Suprapubic skin (tissue), 4 donors: ENCODE data around the gene LGR4. TPM values are rescaled to one million over a fixed set of nuclear protein-coding genes. Genes with fewer than 3 reads are reported as not detected.

Experiments used
- DNase-seq, 2 donors: peaks; one replicate each; pipeline ENCODE4 v3.0.0-alpha.2; 2019; ENCODE audit warnings: low spot score in 2 of 2
- H3K27ac ChIP-seq: fragments of 200-600 bp; sonication (generic); one replicate; pipeline ENCODE4 v1.5.1; 2019
- H3K27me3 ChIP-seq: fragments of 200-600 bp; sonication (generic); one replicate; pipeline ENCODE4 v1.5.1; 2019
- H3K36me3 ChIP-seq: fragments of 200-600 bp; sonication (generic); one replicate; pipeline ENCODE4 v1.5.1; 2019
- H3K4me1 ChIP-seq: fragments of 200-600 bp; sonication (generic); one replicate; pipeline ENCODE4 v1.5.1; 2019
- H3K4me3 ChIP-seq: fragments of 200-600 bp; sonication (generic); one replicate; pipeline ENCODE4 v1.5.1; 2019; ENCODE audit warnings: mild to moderate bottlenecking
- H3K9me3 ChIP-seq: fragments of 200-600 bp; sonication (generic); one replicate; pipeline ENCODE4 v1.5.1; 2019
- CTCF ChIP-seq, 2 donors: fragments of 200-600 bp in 1 of 2; fragments of 450-650 bp in 1 of 2; sonication (generic) in 1 of 2; IDR thresholded peaks; one replicate each; pipeline ENCODE4 v1.5.1; 2016 to 2019; ENCODE audit warnings: antibody characterized with exemption in 2 of 2, mild to moderate bottlenecking in 1 of 2, moderate library complexity in 1 of 2
- EP300 ChIP-seq: sonication (generic); formaldehyde crosslinking; IDR thresholded peaks from one replicate; pipeline ENCODE4 v1.6.1; 2017; ENCODE audit warnings: antibody characterized with exemption
- POLR2A ChIP-seq, 2 donors: fragments of 450-650 bp; IDR thresholded peaks; one replicate each; pipeline ENCODE4 v1.6.1; 2017; ENCODE audit warnings: antibody characterized with exemption in 2 of 2, mild to moderate bottlenecking in 2 of 2, moderate library complexity in 2 of 2
- POLR2AphosphoS5 ChIP-seq, 3 donors: sonication (generic); formaldehyde crosslinking; IDR thresholded peaks; one replicate each; pipeline ENCODE4 v1.6.1; 2017; ENCODE audit warnings: antibody characterized with exemption in 3 of 3
- WGBS: methylation state at CpG from one replicate; pipeline ENCODE4 v1.1.5; 2018; 5-methylcytosine and 5-hydroxymethylcytosine counted together
- total RNA-seq, 4 donors: library from RNA; depleted of rRNA; stranded (reverse); fragments of >200 nt; gene quantifications; one replicate each; pipeline ENCODE4 v1.1.0, GENCODE V29; 2016

The LGR4 gene
- total RNA-seq, 4 donors from 2014 or later: 54.7 to 143 (median 66.4) TPM

DNA sequence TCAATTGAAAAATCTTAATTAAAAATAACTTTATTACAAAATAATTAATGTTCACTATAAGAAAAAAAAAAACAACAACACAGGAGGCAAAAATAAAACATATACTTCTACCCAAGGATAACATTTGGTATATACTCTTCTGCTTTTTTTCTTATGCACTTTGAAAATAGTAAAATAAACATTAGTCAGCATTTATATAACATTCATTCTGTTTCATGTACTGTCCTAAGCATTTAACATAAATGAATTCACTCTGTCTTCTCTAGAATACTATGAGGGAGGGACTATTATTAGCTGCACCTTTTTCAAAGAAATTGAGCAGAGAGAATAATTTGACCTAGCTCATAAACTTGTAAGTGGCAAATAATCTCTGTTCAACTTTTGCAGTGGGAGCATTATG is 61.3 kb downstream of the LGR4 start:
- TF ChIP-seq CTCF (IDR thresholded peaks at IDR 0.05): no peak
- no peak for TF ChIP-seq POLR2AphosphoS5 (IDR thresholded peaks at IDR 0.05)
- TF ChIP-seq EP300: no peak
- no peak for TF ChIP-seq POLR2A (IDR thresholded peaks at IDR 0.05)
- Histone ChIP-seq H3K4me1 (peaks cover 76% of the 10 kb centered on the region), H3K27me3 (no peaks in the 10 kb centered on the region), H3K27ac (no peak overlapping the region), H3K36me3 (no peaks in the 10 kb centered on the region), H3K9me3 (no peaks in the 10 kb centered on the region), H3K4me3 (no peak overlapping the region)
- DNase-seq: no peak

- Histone ChIP-seq H3K27me3 (no peaks in the 10 kb centered on the region), H3K9me3 (no peaks in the 10 kb centered on the region), H3K36me3 (no peaks in the 10 kb centered on the region), H3K4me1 (peaks cover 78% of the 10 kb centered on the region), H3K27ac (no peak overlapping the region), H3K4me3 (no peak overlapping the region)
- WGBS: 51% methylated on average over 1 of the region's 1 CpG
- no peak for TF ChIP-seq CTCF (IDR thresholded peaks at IDR 0.05)
- TF ChIP-seq POLR2A (IDR thresholded peaks at IDR 0.05): no peak
- no peak for TF ChIP-seq EP300
- TF ChIP-seq POLR2AphosphoS5 (IDR thresholded peaks at IDR 0.05): no peak
- DNase-seq: no peak
Measured at GRCh38 chr11:27410272-27410671, 62.3 kb downstream of the LGR4 start.

DNA sequence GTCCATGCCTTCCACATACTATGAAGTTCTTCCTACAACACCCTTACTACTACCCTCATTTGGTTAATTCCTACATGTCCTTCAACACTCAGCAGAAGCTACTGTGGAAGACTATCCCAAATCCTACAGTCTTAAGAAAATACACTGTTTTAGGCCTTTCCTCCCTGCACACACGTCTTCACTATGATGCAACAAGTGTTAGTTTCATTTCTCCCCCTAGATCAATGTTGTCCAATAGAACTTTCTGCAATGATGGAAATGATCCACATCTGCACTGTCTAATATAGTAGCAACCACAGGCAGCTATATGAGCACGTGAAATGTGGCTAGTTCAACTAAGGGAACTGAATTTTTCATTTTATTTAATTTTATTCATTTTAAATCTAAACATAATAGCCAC is 62.8 kb downstream of the LGR4 start:
- Histone ChIP-seq H3K4me1 (peaks cover 78% of the 10 kb centered on the region), H3K4me3 (no peak overlapping the region), H3K27me3 (no peaks in the 10 kb centered on the region), H3K27ac (peak overlapping the region; percentile 32), H3K9me3 (no peaks in the 10 kb centered on the region), H3K36me3 (no peaks in the 10 kb centered on the region)
- DNase-seq: no peak
- WGBS: 69% methylated on average over 2 of the region's 2 CpGs
- TF ChIP-seq CTCF (IDR thresholded peaks at IDR 0.05): no peak
- TF ChIP-seq POLR2AphosphoS5 (IDR thresholded peaks at IDR 0.05): no peak
- TF ChIP-seq POLR2A (IDR thresholded peaks at IDR 0.05): no peak
- no peak for TF ChIP-seq EP300

DNA sequence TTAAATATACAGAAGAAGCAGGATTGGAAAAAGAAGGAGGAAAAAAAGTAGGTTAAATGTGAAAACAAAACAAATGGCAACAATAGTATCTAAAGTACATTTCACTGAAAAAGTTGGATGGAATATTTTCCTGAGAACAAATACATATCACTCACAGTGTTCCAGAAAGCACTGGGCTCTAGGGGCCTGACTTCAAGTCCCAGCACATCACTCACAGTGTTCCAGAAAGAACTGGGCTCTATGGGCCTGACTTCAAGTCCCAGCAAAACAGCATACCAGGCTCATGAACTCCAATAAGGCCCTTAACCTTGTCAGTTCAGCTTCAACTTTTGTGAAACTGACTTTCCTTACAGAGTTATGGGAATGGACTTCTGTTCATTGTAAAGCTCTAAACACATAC is 63.5 kb downstream of the LGR4 start:
- Histone ChIP-seq H3K27ac (peak overlapping the region; percentile 32), H3K4me1 (peaks cover 78% of the 10 kb centered on the region), H3K36me3 (no peaks in the 10 kb centered on the region), H3K27me3 (no peaks in the 10 kb centered on the region), H3K9me3 (no peaks in the 10 kb centered on the region), H3K4me3 (no peak overlapping the region)
- TF ChIP-seq EP300 (no peak), POLR2A (IDR thresholded peaks at IDR 0.05) (no peak), CTCF (IDR thresholded peaks at IDR 0.05) (no peak), POLR2AphosphoS5 (IDR thresholded peaks at IDR 0.05) (no peak)
- no peak for DNase-seq

DNA sequence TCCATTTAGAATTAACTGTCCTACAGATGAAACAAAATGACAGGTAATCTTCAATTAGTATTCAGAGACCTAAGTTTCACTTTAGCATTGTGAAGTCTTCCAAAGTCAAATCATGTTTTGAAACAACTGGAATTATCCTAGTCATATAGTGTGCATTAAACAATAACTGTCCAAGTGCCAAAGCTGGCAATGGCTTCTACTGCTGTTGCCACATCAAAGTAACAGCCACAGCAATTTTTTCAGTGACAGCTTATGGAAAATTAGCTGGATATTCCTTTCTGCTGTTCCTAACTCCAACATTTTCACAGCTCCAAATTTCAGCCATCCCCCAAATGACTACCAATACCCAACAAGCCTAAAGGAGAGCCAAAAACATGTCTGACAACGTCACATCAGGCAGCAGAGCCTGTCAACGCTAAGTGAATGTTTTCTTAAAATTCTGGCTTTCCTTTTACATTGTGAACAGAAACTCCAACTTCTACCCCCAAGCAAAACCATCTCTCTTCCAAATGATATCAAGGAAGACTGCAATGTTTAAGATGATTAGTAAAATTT is 64.3 kb downstream of the LGR4 start:
- Histone ChIP-seq H3K4me3 (no peak overlapping the region), H3K4me1 (peaks cover 74% of the 10 kb centered on the region), H3K36me3 (no peaks in the 10 kb centered on the region), H3K27ac (peak overlapping the region; percentile 30), H3K27me3 (no peaks in the 10 kb centered on the region), H3K9me3 (no peaks in the 10 kb centered on the region)
- WGBS: 62% methylated on average over 2 of the region's 2 CpGs
- TF ChIP-seq POLR2AphosphoS5 (IDR thresholded peaks at IDR 0.05) (no peak), EP300 (no peak), CTCF (IDR thresholded peaks at IDR 0.05) (no peak), POLR2A (IDR thresholded peaks at IDR 0.05) (no peak)
- no peak for DNase-seq
